Astrocyte of the cerebellum (primary cell): ENCODE measurements around the gene ACIN1.

Experiments used
- DNase-seq: peaks from one replicate; pipeline ENCODE4 v3.0.0-alpha.2; 2011; ENCODE audit warnings: low read depth
- H3K4me3 ChIP-seq: 2 replicates; pipeline ENCODE4 v1.5.1; 2011; ENCODE audit warnings: mild to moderate bottlenecking, low read depth, low read length, moderate library complexity
- CTCF ChIP-seq: IDR thresholded peaks from 2 replicates; pipeline ENCODE4 v1.5.1; 2012; ENCODE audit warnings: low read length, low read depth, moderate library complexity, mild to moderate bottlenecking; ENCODE audit errors: missing control alignments
- in situ Hi-C: cut with HindIII; loops from 2 replicates; pipeline ENCODE4 v1.10.0; 2017; ENCODE audit warnings: low sequenced_read_pairs

Gene ACIN1

GRCh38 chr14:23129759-23130316, 34.9 kb upstream of the ACIN1 start:
- no peak for DNase-seq
- TF ChIP-seq CTCF: no peak
- no peak overlapping the region for H3K4me3 ChIP-seq
- in situ Hi-C loops: no loop called here

GRCh38 chr14:23128969-23129758, 34.2 kb upstream of the ACIN1 start:
- no peak for TF ChIP-seq CTCF
- no peak for DNase-seq
- no peak overlapping the region for H3K4me3 ChIP-seq
- in situ Hi-C loops: no loop called here

GRCh38 chr14:23127861-23128260, 32.9 kb upstream of the ACIN1 start:
- no peak for DNase-seq
- TF ChIP-seq CTCF: no peak
- H3K4me3 ChIP-seq: no peak overlapping the region
- in situ Hi-C loops: no loop called here

- H3K4me3 ChIP-seq: no peak overlapping the region
- DNase-seq: no peak
- no peak for TF ChIP-seq CTCF
- in situ Hi-C loops: no loop called here
Measured at GRCh38 chr14:23126548-23127278, 31.8 kb upstream of the ACIN1 start.

GRCh38 chr14:23125933-23126524, 31.1 kb upstream of the ACIN1 start:
- no peak overlapping the region for H3K4me3 ChIP-seq
- DNase-seq: no peak
- TF ChIP-seq CTCF: no peak
- in situ Hi-C loops: no loop called here

- TF ChIP-seq CTCF: no peak
- DNase-seq: no peak
- in situ Hi-C loops: no loop called here
- no peak overlapping the region for H3K4me3 ChIP-seq
Measured at GRCh38 chr14:23125011-23125410, 30.1 kb upstream of the ACIN1 start.
